HG03280 (cell line): ENCODE measurements around the gene TMEM108.

Source experiments
- ATAC-seq: cut with Tn5 transposase; IDR thresholded peaks from one replicate; pipeline ENCODE4 v1.9.1; 2021; ENCODE audit warnings: mild to moderate bottlenecking, moderate library complexity; ENCODE audit not compliant: unreplicated experiment

The TMEM108 gene

GRCh38 chr3:133159498-133160475 is 121.6 kb downstream of the TMEM108 start:
- no peak for ATAC-seq

DNA sequence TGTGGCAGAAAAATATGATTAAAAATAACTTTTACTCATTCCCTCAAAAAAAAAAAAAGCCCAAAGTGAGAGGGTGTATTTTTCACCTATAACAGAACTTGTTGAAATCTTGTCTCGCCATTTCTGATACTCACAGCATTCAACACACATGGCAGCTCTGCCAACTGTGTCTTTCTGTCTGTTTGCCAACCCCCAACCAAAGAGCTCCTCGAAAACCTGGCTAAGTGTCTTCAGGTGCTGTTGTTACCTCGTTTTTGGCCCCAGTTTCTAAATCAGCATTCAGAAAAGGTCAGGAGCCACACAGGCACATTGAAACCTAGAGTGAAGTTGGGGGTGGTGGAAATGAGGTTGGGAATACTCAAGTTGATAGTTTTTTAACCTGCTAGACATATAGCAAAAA is 123.5 kb downstream of the TMEM108 start:
- no peak for ATAC-seq

DNA sequence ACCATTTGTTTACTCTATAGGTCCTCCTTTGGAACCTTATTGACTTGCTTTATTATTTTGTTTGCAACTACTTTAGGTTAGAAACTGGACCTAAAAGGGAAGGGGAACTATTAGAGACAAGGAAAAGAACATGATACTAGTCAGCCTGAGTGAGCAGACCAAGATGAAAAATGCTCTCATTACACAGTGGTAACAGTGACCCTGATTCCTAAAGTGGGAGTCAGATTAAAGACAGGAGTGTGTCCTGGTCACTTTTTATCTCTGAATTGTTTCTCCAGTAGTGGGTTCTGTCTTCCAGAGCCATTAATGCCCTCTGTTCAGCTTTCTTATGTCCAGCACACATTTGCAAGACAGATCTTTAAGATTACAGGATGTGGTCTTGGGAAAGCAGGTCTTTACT is 124.1 kb downstream of the TMEM108 start:
- no peak for ATAC-seq

GRCh38 chr3:133162670-133163305 is 124.6 kb downstream of the TMEM108 start:
- ATAC-seq: no peak

GRCh38 chr3:133167340-133168024 is 129.3 kb downstream of the TMEM108 start:
- no peak for ATAC-seq

DNA sequence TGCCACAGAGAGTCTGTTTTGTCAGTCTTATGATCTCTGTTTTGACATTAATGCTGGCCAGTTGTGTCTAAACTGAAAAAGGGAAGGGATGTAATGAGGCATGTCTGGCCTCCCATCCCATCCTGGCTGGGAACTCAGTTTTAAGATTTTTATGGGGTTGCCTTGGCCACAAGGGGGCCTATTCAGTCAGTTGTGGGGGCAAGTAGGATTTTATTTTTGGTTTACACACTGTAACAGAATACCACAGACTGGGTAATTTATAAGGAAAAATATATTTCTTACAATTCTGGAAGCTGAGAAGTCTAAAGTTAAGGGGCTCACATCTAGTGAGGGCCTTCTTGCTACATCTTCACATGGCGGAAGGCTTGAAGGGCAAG is 129.8 kb downstream of the TMEM108 start:
- ATAC-seq: no peak

- ATAC-seq: no peak
These were observed 131.3 kb downstream of the TMEM108 start for GRCh38 chr3:133169331-133170068.

- no peak for ATAC-seq
These were observed 133.6 kb downstream of the TMEM108 start for GRCh38 chr3:133171831-133172230.

GRCh38 chr3:133181392-133182150 is 143.4 kb downstream of the TMEM108 start:
- ATAC-seq: no peak

DNA sequence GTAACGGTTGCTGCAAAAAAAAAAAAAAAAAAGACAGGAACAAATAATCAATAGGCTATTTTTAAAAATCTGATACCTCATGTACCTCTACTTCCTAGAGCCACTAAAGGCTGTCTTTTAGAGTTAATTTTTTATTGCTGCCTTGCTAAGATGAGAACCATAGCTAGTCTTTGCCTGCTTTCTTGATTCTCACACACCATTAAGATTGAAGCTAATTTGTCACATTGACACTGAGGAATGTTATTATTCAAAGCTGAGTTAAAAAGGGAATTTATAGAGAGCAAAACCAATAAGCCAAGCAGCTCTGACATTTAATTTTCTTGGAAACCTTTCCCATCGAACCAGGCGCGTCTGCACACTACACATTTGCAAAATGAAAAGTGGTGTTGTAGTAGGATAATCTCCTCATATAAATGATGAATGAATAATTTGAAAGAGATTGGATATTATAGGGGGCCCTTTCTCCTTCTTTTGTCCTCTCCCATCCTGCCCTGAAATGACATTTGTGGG is 149.7 kb downstream of the TMEM108 start:
- ATAC-seq: no peak

DNA sequence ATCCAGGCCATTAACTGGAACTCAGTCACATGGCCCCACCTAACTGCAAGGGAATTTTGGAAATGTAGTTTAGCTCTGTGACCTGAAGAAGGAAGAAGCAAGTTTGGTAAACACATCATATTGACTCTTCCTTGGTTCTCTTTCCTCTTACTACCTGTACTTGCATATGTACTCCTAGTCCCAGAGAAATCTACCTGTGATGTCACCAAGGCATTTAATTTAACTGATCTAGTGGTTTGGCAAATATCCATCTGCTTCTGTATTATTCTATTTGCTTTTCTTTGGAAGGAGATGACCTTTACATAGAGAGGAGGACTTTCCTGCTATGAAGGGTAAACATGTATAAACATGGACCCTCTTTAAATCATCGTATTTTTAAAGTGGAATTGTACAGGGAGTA is 150.8 kb downstream of the TMEM108 start:
- ATAC-seq: no peak

DNA sequence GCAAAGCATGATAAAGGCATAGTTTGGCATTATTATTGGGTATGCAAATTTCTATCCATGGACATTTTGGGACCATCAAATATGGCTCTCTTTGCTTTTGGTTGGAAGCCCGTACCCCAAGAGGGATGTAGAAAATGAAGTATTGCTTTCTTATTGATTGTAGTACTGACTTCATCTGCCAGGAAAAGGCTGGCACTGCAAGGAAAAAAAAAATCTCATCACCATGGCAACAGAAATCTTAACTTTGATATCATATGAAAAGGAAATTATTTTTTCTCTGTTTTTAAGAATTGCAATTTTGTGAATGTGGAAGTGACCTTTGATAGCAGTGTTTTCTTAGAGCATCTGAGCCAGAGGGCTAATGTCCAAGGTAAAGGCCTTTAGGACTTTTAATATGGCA is 151.7 kb downstream of the TMEM108 start:
- no peak for ATAC-seq

DNA sequence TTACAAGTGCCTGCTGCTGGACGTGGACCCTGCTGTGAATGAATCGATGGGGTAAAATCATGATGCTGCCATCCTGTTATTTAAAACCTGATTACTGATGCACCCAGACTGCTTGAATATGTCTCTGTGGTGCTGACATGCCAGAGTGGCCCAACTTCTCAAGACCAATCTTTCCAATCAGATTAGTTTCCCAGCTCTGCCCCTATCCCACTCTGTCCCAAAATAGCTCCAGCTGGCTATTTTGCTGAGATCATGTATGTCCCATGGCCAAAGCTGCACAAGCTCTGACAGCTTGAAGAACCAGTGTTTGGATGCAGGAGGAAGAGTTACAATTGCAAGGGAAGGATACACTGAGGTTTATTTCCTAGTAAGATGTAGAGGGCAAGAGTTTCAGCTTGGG is 153.6 kb downstream of the TMEM108 start:
- no peak for ATAC-seq

DNA sequence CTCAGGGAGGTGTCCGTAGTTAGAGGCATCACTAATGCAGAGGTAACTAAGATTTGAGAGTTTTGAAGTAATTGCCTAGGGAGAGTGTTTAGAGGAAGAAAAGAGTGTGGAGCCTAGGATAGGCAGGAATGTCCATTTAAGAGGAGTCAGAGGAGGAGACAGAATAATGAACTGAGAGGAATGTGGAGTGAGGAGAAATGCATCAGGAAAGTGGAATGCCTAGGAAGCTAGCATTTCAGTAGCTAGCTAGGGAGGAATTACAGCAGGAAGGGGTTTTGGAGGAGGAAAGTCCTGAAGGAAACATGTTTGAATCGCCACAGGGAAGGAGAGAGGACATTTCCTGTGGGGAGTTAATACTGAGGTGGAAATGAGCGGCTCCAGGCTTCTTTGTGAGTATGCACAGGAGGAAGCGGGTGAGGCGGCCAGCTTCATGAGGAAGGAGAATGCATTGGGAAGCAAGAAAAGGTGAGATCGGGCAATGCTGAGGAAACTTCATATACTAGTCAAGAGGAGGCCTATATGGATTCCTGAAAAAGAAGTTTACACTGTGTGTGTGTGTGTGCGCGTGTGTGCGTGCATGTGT is 154.3 kb downstream of the TMEM108 start:
- ATAC-seq: no peak

DNA sequence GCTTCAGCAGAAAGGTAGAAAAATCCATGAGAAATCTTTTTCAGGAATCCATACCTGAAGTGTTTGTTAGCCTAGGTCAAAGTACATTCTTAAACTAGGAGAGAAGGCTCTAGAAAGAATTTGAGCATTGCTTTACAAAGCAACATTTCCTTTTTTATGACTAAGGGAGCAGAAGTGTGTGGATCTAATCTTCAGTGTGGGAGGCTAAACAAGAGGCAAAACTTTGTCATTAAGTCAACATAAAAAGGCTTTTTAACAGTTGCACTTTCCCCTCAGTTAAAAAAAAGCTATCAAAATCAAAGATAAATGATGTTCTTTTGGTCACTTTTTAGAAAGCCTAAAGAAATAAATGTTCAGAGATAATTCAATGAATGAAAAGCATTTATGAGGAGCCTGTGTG is 154.8 kb downstream of the TMEM108 start:
- ATAC-seq: no peak

DNA sequence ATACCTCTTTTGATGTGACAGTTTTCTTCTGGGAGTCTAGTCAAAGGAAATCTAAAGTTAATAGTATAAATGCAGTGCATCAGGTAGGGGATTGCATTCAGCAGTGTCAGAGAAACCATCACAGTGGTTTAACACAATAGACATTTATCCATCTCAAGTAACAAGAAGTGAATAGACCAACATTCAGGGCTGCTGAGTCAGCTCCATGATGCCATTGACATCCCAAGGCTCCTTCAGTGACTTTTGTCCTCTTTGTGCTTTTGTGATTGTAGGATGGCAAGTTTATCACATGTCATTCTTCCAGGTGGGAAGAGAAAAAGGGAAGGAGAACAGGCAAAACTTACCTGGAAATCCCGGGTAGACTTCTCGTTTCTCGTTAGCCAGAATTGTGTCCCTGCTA is 158.3 kb downstream of the TMEM108 start:
- ATAC-seq: no peak

GRCh38 chr3:133197619-133198018 is 159.4 kb downstream of the TMEM108 start:
- no peak for ATAC-seq

- ATAC-seq: no peak
These were observed 168.7 kb downstream of the TMEM108 start for GRCh38 chr3:133206921-133207320.

DNA sequence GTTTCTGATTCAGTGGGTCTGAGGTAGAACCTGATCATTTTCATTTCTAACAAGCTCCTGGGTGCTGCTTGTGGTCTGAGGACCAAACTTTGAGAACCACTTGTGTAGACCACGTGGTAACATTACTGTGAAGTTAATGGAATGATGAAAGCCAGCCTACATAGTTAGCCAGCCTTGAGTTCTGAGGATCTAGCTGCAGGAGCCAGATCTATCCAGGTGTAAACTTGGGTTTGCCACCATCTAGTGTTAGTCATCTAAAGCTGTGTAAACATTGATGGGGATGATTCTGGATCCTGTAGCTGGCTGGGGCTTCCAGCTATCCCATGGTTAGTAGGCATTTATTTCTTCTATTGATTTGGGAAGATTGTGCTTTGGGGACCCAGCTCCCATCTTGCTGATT is 170.0 kb downstream of the TMEM108 start:
- no peak for ATAC-seq
